ENCODE data around the gene NSD2.

NSD2 gene

DNA sequence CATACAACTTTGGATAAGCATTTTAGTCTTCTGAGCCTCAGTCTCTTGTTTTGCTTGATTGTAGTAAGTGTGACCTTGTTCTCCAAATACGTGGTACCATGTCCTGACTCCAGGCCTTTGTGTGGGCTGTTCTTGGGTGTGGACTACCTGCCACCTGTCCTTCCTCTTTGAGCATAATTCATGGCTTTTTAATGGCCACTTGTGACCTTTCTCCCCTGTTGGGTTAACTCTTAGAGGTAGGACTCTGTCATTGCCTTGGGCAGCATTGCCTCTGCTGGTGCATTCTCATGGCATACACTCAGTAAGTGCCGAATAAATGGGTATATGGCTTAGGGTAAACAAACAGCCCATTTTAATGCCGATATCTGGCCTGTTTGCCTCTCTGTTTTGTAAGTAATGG lies 3.0 kb downstream of the NSD2 start:
- Histone ChIP-seq H3K9ac (ENCODE audit: low read depth in 1 of 2, low read length in 2 of 2) (peak overlapping the region in 1 of 2 donors; percentile 62), H3K4me1 (ENCODE audit: control insufficient read depth in 1 of 2, insufficient read depth in 2 of 2, low read length in 2 of 2) (peaks cover 34 to 39% of the 10 kb centered on the region in 2 donors), H3K27me3 (ENCODE audit: control insufficient read depth in 1 of 2, insufficient read depth in 2 of 2, low read length in 2 of 2) (no peaks in the 10 kb centered on the region), H3K9me3 (ENCODE audit: control insufficient read depth in 1 of 2, low read length in 2 of 2) (no peaks in the 10 kb centered on the region), H3K27ac (ENCODE audit: low read depth, low read length) (peak overlapping the region; percentile 8), H3K4me3 (ENCODE audit: low read depth in 1 of 2, low read length in 2 of 2) (peak overlapping the region in 1 of 2 donors; percentile 10), H3K36me3 (ENCODE audit: control insufficient read depth in 1 of 2, insufficient read depth in 2 of 2, low read length in 2 of 2) (peaks cover 0 to 3% of the 10 kb centered on the region in 2 donors)

DNA sequence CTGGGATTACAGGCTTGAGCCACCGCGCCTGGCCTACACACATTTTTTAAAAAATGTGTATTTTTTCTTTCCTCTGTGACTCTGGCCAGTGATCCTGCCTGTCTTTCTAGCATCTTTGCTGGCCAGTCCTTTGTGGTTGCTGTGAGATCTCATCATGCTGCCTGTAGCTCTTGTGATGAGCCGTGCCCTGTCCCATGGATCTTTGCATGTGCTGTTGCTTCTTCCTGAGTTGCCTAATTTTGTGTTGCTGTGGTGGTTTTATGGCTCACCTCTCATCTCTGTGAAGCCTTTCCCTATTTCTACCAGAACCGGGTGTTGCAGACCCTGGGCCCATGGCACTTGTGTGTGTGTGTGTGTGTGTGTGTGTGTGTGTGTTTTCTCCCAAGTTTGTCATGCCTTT lies 8.3 kb downstream of the NSD2 start:
- Histone ChIP-seq H3K36me3 (ENCODE audit: control insufficient read depth in 1 of 2, insufficient read depth in 2 of 2, low read length in 2 of 2) (peaks cover 0 to 3% of the 10 kb centered on the region in 2 donors), H3K9me3 (ENCODE audit: control insufficient read depth in 1 of 2, low read length in 2 of 2) (no peaks in the 10 kb centered on the region), H3K27ac (ENCODE audit: low read depth, low read length) (no peak overlapping the region), H3K4me3 (ENCODE audit: low read depth in 1 of 2, low read length in 2 of 2) (no peak overlapping the region), H3K27me3 (ENCODE audit: control insufficient read depth in 1 of 2, insufficient read depth in 2 of 2, low read length in 2 of 2) (no peaks in the 10 kb centered on the region), H3K4me1 (ENCODE audit: control insufficient read depth in 1 of 2, insufficient read depth in 2 of 2, low read length in 2 of 2) (peaks cover 12 to 27% of the 10 kb centered on the region in 2 donors), H3K9ac (ENCODE audit: low read depth in 1 of 2, low read length in 2 of 2) (no peak overlapping the region)

DNA sequence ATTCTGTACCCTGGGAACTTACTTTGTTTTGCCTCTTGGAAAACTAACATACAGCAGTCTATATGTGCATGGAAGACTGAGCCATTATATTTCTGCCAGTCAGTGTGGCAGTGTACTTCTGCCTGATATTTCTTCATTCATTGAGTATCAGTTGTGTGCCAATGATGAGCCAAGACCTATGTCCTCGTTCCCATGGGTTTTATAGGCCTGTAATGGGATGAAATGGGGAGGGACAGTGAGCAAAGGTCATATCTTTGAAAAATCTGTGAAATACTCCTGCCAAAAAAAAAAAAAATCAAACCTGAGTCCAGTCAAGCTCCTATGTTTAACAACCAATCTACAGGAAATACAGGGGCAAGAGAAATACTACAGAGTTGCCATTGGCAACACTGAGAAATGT lies 9.1 kb downstream of the NSD2 start:
- peaks cover 12 to 22% of the 10 kb centered on the region in 2 donors for H3K4me1 ChIP-seq (ENCODE audit: control insufficient read depth in 1 of 2, insufficient read depth in 2 of 2, low read length in 2 of 2)
- H3K27me3 ChIP-seq (ENCODE audit: control insufficient read depth in 1 of 2, insufficient read depth in 2 of 2, low read length in 2 of 2) = no peaks in the 10 kb centered on the region
- H3K9ac ChIP-seq (ENCODE audit: low read depth in 1 of 2, low read length in 2 of 2) = no peak overlapping the region
- H3K9me3 ChIP-seq (ENCODE audit: control insufficient read depth in 1 of 2, low read length in 2 of 2) = no peaks in the 10 kb centered on the region
- no peak overlapping the region for H3K4me3 ChIP-seq (ENCODE audit: low read depth in 1 of 2, low read length in 2 of 2)
- peaks cover 0 to 3% of the 10 kb centered on the region in 2 donors for H3K36me3 ChIP-seq (ENCODE audit: control insufficient read depth in 1 of 2, insufficient read depth in 2 of 2, low read length in 2 of 2)
- no peak overlapping the region for H3K27ac ChIP-seq (ENCODE audit: low read depth, low read length)

DNA sequence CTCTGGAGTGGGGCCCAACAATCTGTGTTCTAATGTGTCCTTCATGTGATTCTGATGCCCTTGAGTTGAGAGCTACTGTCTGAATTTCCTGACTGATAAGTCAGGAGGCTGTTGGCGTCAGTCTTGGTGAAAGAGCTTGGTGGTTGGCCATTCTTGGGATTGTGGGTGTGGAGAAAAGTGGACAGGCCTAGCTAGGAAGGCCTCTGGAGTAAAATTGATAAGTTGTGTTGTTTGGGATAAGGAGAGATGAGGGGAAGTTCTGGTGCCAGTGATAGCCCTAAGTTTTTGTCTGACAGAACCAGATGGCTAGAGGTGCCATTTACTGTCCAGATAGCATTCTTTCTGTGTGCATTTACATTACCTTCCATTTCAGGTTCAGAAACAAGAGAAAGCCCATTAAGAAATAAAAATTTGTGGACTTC lies 11.7 kb downstream of the NSD2 start:
- no peak overlapping the region for H3K4me3 ChIP-seq (ENCODE audit: low read depth in 1 of 2, low read length in 2 of 2)
- H3K27me3 ChIP-seq (ENCODE audit: control insufficient read depth in 1 of 2, insufficient read depth in 2 of 2, low read length in 2 of 2) = no peaks in the 10 kb centered on the region
- no peak overlapping the region for H3K27ac ChIP-seq (ENCODE audit: low read depth, low read length)
- no peak overlapping the region for H3K9ac ChIP-seq (ENCODE audit: low read depth in 1 of 2, low read length in 2 of 2)
- no peaks in the 10 kb centered on the region for H3K9me3 ChIP-seq (ENCODE audit: control insufficient read depth in 1 of 2, low read length in 2 of 2)
- no peaks in the 10 kb centered on the region for H3K36me3 ChIP-seq (ENCODE audit: control insufficient read depth in 1 of 2, insufficient read depth in 2 of 2, low read length in 2 of 2)
- peaks cover 12 to 29% of the 10 kb centered on the region in 2 donors for H3K4me1 ChIP-seq (ENCODE audit: control insufficient read depth in 1 of 2, insufficient read depth in 2 of 2, low read length in 2 of 2)

DNA sequence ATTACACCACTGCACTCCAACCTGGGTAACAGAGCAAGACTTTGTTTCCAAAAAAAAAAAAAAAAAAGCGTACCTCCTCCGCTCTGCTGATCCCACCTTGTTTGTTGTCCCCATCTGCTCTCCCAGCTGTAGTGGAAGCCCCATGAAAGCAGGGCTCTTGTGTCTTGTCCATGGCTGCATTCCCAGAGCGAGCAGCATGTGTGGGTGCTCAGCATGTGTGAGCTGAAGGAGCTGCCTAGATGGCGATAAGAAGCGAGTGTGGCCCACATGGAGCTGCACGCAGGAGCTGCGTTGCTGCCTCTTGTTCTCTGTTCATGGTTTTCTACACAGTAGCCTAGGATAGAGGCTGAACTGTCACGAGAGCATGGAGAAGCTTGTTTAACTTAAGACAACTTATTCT lies 12.4 kb downstream of the NSD2 start:
- no peaks in the 10 kb centered on the region for H3K27me3 ChIP-seq (ENCODE audit: control insufficient read depth in 1 of 2, insufficient read depth in 2 of 2, low read length in 2 of 2)
- H3K36me3 ChIP-seq (ENCODE audit: control insufficient read depth in 1 of 2, insufficient read depth in 2 of 2, low read length in 2 of 2) = no peaks in the 10 kb centered on the region
- peaks cover 12 to 27% of the 10 kb centered on the region in 2 donors for H3K4me1 ChIP-seq (ENCODE audit: control insufficient read depth in 1 of 2, insufficient read depth in 2 of 2, low read length in 2 of 2)
- H3K9ac ChIP-seq (ENCODE audit: low read depth in 1 of 2, low read length in 2 of 2) = no peak overlapping the region
- no peaks in the 10 kb centered on the region for H3K9me3 ChIP-seq (ENCODE audit: control insufficient read depth in 1 of 2, low read length in 2 of 2)
- no peak overlapping the region for H3K27ac ChIP-seq (ENCODE audit: low read depth, low read length)
- no peak overlapping the region for H3K4me3 ChIP-seq (ENCODE audit: low read depth in 1 of 2, low read length in 2 of 2)

DNA sequence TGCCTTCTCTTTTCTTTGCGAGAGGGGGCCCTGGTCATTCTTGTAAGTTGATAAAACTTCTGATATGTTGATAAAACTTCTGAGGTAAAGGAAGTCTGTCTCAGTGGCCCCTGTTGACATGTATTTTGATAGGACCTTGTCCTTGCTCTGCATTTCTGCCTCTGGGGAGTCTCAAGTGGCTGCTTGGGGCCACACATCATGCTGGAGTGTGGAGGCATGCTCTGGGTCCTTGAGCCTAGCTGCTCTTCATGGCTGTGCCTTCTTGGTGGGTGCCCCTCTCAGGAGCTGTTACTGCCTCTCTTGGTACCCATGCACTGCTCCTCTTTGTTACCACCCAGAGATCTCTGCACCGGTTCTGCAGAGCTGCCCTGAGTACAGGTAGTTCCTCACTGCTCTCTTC lies 14.2 kb downstream of the NSD2 start:
- H3K4me3 ChIP-seq (ENCODE audit: low read depth in 1 of 2, low read length in 2 of 2) = no peak overlapping the region
- H3K4me1 ChIP-seq (ENCODE audit: control insufficient read depth in 1 of 2, insufficient read depth in 2 of 2, low read length in 2 of 2) = peaks cover 6 to 17% of the 10 kb centered on the region in 2 donors
- H3K9ac ChIP-seq (ENCODE audit: low read depth in 1 of 2, low read length in 2 of 2) = no peak overlapping the region
- H3K27me3 ChIP-seq (ENCODE audit: control insufficient read depth in 1 of 2, insufficient read depth in 2 of 2, low read length in 2 of 2) = no peaks in the 10 kb centered on the region
- H3K36me3 ChIP-seq (ENCODE audit: control insufficient read depth in 1 of 2, insufficient read depth in 2 of 2, low read length in 2 of 2) = no peaks in the 10 kb centered on the region
- H3K27ac ChIP-seq (ENCODE audit: low read depth, low read length) = no peak overlapping the region
- H3K9me3 ChIP-seq (ENCODE audit: control insufficient read depth in 1 of 2, low read length in 2 of 2) = no peaks in the 10 kb centered on the region

DNA sequence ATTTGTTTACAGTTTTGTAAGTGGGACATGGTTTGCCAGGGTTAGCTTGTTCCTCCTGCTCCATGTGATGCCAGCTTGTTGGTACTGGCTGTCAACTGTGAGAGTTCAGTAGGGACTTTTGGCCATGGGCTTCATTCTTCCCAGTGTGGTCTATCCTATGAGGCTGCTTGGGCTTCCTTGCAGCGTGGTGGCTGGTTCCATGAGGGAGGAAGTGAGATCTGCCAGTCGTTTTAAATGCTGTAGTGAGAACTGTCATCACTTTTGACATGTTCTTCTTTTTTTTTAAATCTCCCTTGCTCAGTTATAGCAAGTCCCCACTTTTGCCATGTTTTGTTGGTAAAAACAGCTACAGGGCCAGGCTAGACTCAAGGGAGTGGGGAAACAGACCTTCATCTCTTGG lies 15.9 kb downstream of the NSD2 start:
- H3K4me1 ChIP-seq (ENCODE audit: control insufficient read depth in 1 of 2, insufficient read depth in 2 of 2, low read length in 2 of 2) = peaks cover 0 to 7% of the 10 kb centered on the region in 2 donors
- H3K9me3 ChIP-seq (ENCODE audit: control insufficient read depth in 1 of 2, low read length in 2 of 2) = no peaks in the 10 kb centered on the region
- no peaks in the 10 kb centered on the region for H3K36me3 ChIP-seq (ENCODE audit: control insufficient read depth in 1 of 2, insufficient read depth in 2 of 2, low read length in 2 of 2)
- no peak overlapping the region for H3K9ac ChIP-seq (ENCODE audit: low read depth in 1 of 2, low read length in 2 of 2)
- no peak overlapping the region for H3K4me3 ChIP-seq (ENCODE audit: low read depth in 1 of 2, low read length in 2 of 2)
- no peak overlapping the region for H3K27ac ChIP-seq (ENCODE audit: low read depth, low read length)
- H3K27me3 ChIP-seq (ENCODE audit: control insufficient read depth in 1 of 2, insufficient read depth in 2 of 2, low read length in 2 of 2) = no peaks in the 10 kb centered on the region

DNA sequence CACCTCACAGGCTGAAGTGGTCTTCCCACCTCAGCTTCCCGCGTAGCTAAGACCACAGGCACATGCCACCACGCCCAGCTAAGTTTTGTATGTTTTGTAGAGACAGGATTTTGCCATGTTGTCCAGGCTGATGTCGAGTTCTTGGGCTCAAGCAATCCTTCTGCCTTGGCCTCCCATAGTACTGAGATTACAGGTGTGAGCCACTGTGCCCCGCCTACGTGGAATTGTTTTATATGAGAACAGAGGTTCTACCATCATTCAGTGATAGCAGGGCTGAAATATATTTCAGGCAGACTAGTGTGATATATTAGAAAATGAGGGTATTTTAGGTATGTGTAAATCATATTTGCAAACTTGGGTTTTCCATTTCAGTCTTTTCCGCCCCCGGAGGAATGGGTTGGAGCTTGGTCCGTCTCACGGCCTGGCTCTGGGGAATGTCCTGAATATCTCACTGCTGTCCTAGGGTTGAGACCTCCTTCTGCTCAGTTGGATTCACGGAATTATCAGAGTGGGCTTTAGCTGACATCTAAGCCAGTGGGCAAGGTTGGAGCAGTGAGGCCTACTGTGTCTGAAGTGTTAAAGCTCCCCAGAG lies 19.9 kb downstream of the NSD2 start:
- Histone ChIP-seq H3K4me3 (ENCODE audit: low read depth in 1 of 2, low read length in 2 of 2) (no peak overlapping the region), H3K36me3 (ENCODE audit: control insufficient read depth in 1 of 2, insufficient read depth in 2 of 2, low read length in 2 of 2) (peaks cover 0 to 3% of the 10 kb centered on the region in 2 donors), H3K27me3 (ENCODE audit: control insufficient read depth in 1 of 2, insufficient read depth in 2 of 2, low read length in 2 of 2) (no peaks in the 10 kb centered on the region), H3K9ac (ENCODE audit: low read depth in 1 of 2, low read length in 2 of 2) (no peak overlapping the region), H3K9me3 (ENCODE audit: control insufficient read depth in 1 of 2, low read length in 2 of 2) (no peaks in the 10 kb centered on the region), H3K4me1 (ENCODE audit: control insufficient read depth in 1 of 2, insufficient read depth in 2 of 2, low read length in 2 of 2) (peaks cover 0 to 7% of the 10 kb centered on the region in 2 donors), H3K27ac (ENCODE audit: low read depth, low read length) (no peak overlapping the region)

DNA sequence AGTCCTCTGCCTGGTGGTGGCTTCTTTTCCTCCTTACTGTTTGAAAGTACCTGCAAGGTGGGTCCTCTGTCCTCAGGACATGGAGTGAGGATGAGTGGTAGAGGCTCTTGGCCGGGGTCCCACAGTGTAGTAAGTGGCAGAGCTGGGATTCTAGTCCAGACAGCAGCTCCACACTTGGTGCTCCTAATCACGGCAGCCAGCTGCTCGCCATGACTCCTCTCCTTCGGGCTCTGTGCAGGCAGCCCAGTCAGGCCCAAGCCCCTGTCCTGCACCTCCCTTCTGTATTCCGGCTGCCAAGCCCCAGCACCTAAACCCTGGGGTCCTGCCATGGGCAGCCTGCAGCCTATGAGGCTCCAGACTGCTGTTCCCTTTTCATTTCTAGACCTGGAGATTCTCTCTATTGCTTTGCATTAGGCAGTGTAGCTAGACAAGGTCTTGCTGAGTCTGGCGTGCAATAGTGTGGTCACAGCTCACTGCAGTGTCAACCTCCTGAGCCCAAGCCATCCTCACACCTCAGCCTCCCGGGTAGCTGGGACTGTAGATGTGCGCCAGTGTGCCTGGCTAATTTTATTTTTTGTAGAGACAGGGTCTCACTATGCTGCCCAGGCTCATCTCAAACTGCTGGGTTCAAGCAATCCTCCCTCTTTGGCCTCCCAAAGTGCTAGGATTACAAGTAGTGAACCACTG lies 24.9 kb downstream of the NSD2 start:
- Histone ChIP-seq H3K9ac (ENCODE audit: low read depth in 1 of 2, low read length in 2 of 2) (no peak overlapping the region), H3K9me3 (ENCODE audit: control insufficient read depth in 1 of 2, low read length in 2 of 2) (no peaks in the 10 kb centered on the region), H3K4me1 (ENCODE audit: control insufficient read depth in 1 of 2, insufficient read depth in 2 of 2, low read length in 2 of 2) (peaks cover 0 to 4% of the 10 kb centered on the region in 2 donors), H3K4me3 (ENCODE audit: low read depth in 1 of 2, low read length in 2 of 2) (no peak overlapping the region), H3K27ac (ENCODE audit: low read depth, low read length) (no peak overlapping the region), H3K27me3 (ENCODE audit: control insufficient read depth in 1 of 2, insufficient read depth in 2 of 2, low read length in 2 of 2) (no peaks in the 10 kb centered on the region), H3K36me3 (ENCODE audit: control insufficient read depth in 1 of 2, insufficient read depth in 2 of 2, low read length in 2 of 2) (peaks cover 4 to 10% of the 10 kb centered on the region in 2 donors)

DNA sequence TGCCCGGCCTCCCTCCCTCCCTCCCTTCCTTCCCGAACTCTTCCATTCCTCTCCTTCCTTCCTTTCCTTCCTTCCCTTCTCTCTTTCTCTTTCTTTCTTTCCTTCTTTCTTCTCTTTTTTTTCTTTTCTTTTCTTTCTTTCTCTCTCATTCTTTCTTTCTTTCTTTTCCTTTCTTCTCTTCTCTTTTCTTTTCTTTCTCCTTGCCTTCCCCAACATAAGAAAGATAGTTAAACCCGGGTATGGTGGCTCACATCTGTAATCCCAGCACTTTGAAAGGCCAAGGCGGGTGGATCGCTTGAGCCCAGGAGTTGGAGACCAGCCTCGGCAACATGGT lies 25.4 kb downstream of the NSD2 start:
- peaks cover 0 to 4% of the 10 kb centered on the region in 2 donors for H3K4me1 ChIP-seq (ENCODE audit: control insufficient read depth in 1 of 2, insufficient read depth in 2 of 2, low read length in 2 of 2)
- no peak overlapping the region for H3K9ac ChIP-seq (ENCODE audit: low read depth in 1 of 2, low read length in 2 of 2)
- no peak overlapping the region for H3K4me3 ChIP-seq (ENCODE audit: low read depth in 1 of 2, low read length in 2 of 2)
- H3K36me3 ChIP-seq (ENCODE audit: control insufficient read depth in 1 of 2, insufficient read depth in 2 of 2, low read length in 2 of 2) = peaks cover 10 to 16% of the 10 kb centered on the region in 2 donors
- no peaks in the 10 kb centered on the region for H3K9me3 ChIP-seq (ENCODE audit: control insufficient read depth in 1 of 2, low read length in 2 of 2)
- H3K27me3 ChIP-seq (ENCODE audit: control insufficient read depth in 1 of 2, insufficient read depth in 2 of 2, low read length in 2 of 2) = no peaks in the 10 kb centered on the region
- H3K27ac ChIP-seq (ENCODE audit: low read depth, low read length) = no peak overlapping the region

Data from duodenal mucosa (tissue), 2 donors.